Thyroid gland (tissue), 4 donors: Measurements from ENCODE around the gene MAN1B1.

Source experiments
- CTCF ChIP-seq, 6 experiments: fragments of 200-600 bp in 3 of 6; fragments of 450-650 bp in 3 of 6; sonication (generic) in 3 of 6; IDR thresholded peaks; one replicate each; pipeline ENCODE4 v1.5.1; 2016 to 2019; ENCODE audit warnings: antibody characterized with exemption in 6 of 6, mild to moderate bottlenecking in 2 of 6, inconsistent platforms in 1 of 6, moderate library complexity in 1 of 6
- POLR2A ChIP-seq, 2 donors: fragments of 450-650 bp; IDR thresholded peaks; one replicate each; pipeline ENCODE4 v1.6.1; 2017; ENCODE audit warnings: antibody characterized with exemption in 2 of 2, mild to moderate bottlenecking in 2 of 2, moderate library complexity in 1 of 2

DNA sequence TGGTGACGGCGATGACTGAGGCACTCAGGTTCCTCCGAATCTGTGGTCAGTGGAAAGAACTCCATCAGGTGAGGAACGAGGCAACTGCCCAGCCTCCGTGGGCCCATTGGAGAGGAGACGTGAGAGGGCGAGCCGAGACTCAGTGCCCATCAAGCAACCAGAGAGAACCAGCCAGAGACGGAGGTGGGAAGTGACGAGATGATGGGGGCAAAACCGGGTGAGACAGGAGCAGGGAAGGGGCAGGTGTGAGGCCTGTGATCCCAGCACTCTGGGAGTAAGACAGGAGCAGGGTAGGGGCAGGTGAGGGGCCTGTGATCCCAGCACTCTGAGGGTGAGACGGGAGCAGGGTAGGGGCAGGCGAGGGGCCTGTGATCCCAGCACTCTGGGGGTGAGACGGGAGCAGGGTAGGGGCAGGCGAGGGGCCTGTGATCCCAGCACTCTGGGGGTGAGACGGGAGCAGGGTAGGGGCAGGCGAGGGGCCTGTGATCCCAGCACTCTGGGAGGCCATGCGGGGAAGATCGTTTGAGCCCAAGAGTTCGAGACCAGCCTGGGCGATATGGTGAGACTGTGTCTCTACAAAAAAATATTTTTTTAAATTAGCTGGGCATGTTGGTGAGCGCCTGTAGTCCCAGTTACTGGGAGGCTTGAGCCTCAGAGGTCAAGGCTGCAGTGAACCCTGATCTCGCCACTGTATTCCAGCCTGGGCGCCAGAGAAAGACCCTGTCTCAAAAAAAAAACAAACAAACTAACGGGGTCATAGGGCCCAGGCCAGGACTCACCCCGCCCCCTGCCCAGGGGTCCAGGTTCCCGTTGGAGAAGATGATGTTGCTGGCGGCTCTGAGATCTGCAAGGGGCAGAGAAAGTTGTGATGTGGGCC, 24.4 kb downstream of the MAN1B1 start:
- TF ChIP-seq CTCF (IDR thresholded peaks at IDR 0.05) (no peak), POLR2A (IDR thresholded peaks at IDR 0.05) (no peak)
